ENCODE data around the gene CELA3B. TPM values are rescaled to one million over a fixed set of nuclear protein-coding genes. Genes with fewer than 3 reads are reported as not detected.
"Not testable (repeated sequence)": the region's sequence is repeated elsewhere in the genome, so short reads cannot be mapped to it uniquely, and the experiment has no call there.

Gene CELA3B
- total RNA-seq, 1 experiment from 2014 or later: not detected

DNA sequence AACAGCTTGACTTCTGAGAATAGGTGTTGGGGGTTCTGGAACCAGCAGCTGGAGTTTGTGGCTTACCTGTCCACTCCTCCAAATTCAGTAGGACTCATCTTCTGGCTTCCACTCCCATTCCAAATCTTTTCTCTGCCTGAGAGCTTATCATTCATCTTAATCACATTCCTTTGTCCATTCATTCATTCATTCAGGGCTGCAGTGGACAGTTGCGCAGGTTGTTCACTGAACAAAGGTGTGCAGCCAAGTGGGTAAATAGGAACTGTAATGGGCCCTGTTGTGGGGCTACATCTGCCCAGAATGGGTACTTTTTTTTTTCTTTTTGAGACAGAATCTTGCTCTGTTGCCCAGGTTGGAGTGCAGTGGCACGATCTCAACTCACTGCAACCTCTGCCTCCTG lies 36.3 kb upstream of the CELA3B start:
- H2AFZ ChIP-seq (ENCODE audit: low read length): no peak overlapping the region
- H3K9ac ChIP-seq (ENCODE audit: low read length): no peak overlapping the region
- H3K36me3 ChIP-seq (ENCODE audit: insufficient read depth, low read length): no peaks in the 10 kb centered on the region
- no peak overlapping the region for H3K4me2 ChIP-seq (ENCODE audit: low read depth, low read length, poor library complexity, severe bottlenecking)
- no peak overlapping the region for H3K27ac ChIP-seq (ENCODE audit: low read length)
- no peaks in the 10 kb centered on the region for H3K27me3 ChIP-seq (ENCODE audit: low read length)
- DNase-seq: no peak
- H4K20me1 ChIP-seq (ENCODE audit: insufficient read depth, low read depth, low read length): no peaks in the 10 kb centered on the region
- no peaks in the 10 kb centered on the region for H3K9me3 ChIP-seq (ENCODE audit: low read length)
- no peaks in the 10 kb centered on the region for H3K9me2 ChIP-seq (replicated peaks; ENCODE audit: insufficient read depth, low read length)
- H3K79me2 ChIP-seq (ENCODE audit: low read length): no peaks in the 10 kb centered on the region
- H3K4me3 ChIP-seq (ENCODE audit: low read length): no peak overlapping the region
- peaks cover 3% of the 10 kb centered on the region for H3K4me1 ChIP-seq (ENCODE audit: low read length)

DNA sequence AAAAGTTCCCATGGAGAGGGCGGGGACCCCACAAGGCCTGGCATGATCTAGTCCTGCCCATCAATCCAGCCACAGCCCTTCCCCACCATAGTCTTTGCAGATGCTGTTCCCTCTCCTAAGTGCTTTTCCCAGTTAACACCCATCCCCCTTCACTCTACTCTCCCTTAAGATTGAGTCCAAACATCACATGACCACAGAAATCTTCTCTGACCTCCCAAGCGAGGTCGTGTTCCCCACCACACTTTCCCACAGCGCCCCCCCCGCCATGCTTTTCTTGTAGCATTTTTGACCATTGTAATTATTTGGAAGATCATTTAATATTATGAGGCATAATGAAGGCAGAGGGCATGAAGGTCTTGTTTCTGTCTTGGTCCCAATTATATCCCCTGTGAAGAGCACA lies 35.5 kb upstream of the CELA3B start:
- Histone ChIP-seq H2AFZ (ENCODE audit: low read length) (no peak overlapping the region), H3K36me3 (ENCODE audit: insufficient read depth, low read length) (no peaks in the 10 kb centered on the region), H3K9me3 (ENCODE audit: low read length) (no peaks in the 10 kb centered on the region), H4K20me1 (ENCODE audit: insufficient read depth, low read depth, low read length) (no peaks in the 10 kb centered on the region), H3K9ac (ENCODE audit: low read length) (no peak overlapping the region), H3K27me3 (ENCODE audit: low read length) (no peaks in the 10 kb centered on the region), H3K4me3 (ENCODE audit: low read length) (no peak overlapping the region), H3K4me2 (ENCODE audit: low read depth, low read length, poor library complexity, severe bottlenecking) (no peak overlapping the region), H3K4me1 (ENCODE audit: low read length) (peaks cover 3% of the 10 kb centered on the region), H3K27ac (ENCODE audit: low read length) (no peak overlapping the region), H3K9me2 (replicated peaks; ENCODE audit: insufficient read depth, low read length) (no peaks in the 10 kb centered on the region), H3K79me2 (ENCODE audit: low read length) (no peaks in the 10 kb centered on the region)
- DNase-seq: no peak

DNA sequence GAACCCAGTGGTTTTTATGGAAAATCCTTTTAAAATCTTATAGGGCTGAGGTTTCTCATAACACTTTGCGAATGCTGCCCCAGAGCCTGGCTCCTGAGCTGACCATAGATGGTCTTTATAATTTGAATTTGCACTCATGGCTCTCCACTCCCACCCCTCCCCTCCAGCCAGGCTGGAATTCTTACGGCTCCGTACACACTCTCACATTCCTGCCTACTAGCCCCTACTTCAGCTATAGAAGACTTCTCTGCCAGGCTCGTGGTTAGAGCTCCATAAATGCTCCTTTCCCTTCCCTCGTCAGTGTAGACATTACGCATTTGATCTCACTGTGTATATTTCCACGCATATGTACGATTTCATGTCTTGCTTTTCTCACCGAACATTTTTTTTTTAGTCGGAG lies 34.4 kb upstream of the CELA3B start:
- Histone ChIP-seq H4K20me1 (ENCODE audit: insufficient read depth, low read depth, low read length) (no peaks in the 10 kb centered on the region), H3K36me3 (ENCODE audit: insufficient read depth, low read length) (no peaks in the 10 kb centered on the region), H3K4me1 (ENCODE audit: low read length) (peaks cover 3% of the 10 kb centered on the region), H3K9me3 (ENCODE audit: low read length) (no peaks in the 10 kb centered on the region), H2AFZ (ENCODE audit: low read length) (no peak overlapping the region), H3K9me2 (replicated peaks; ENCODE audit: insufficient read depth, low read length) (no peaks in the 10 kb centered on the region), H3K27ac (ENCODE audit: low read length) (no peak overlapping the region), H3K4me3 (ENCODE audit: low read length) (no peak overlapping the region), H3K9ac (ENCODE audit: low read length) (no peak overlapping the region), H3K27me3 (ENCODE audit: low read length) (no peaks in the 10 kb centered on the region), H3K79me2 (ENCODE audit: low read length) (no peaks in the 10 kb centered on the region), H3K4me2 (ENCODE audit: low read depth, low read length, poor library complexity, severe bottlenecking) (no peak overlapping the region)
- no peak for DNase-seq

DNA sequence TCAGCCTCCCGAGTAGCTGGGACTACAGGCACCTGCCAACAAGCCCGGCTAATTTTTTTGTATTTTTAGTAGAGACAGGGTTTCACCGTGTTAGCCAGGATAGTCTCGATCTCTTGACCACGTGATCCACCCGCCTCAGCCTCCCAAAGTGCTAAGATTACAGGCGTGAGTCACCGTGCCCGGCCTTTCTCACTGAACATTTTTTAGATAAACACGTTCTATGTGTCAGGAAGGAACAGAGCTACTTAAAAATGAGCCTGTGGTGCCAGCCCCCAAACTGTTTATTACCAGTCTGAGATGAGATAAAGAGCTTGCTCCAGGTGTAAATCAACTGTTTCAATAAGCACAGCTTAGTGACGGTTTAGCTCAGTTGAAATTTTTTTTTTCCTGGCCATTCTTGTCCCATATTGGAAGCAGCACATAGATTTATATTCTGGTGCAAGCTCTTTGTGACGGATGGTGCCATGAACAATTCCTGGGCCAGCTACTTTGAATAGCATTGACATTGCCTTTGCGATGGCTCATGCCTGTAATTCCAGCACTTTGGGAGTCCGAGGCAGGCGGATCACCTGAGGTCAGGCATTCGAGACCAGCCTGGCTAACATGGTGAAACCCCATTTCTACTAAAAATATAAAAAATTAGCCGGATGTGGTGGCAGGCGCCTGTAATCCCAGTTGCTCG lies 33.7 kb upstream of the CELA3B start:
- not testable (repeated sequence) for DNase-seq; H3K9ac ChIP-seq (ENCODE audit: low read length); H4K20me1 ChIP-seq (ENCODE audit: insufficient read depth, low read depth, low read length); H3K4me2 ChIP-seq (ENCODE audit: low read depth, low read length, poor library complexity, severe bottlenecking); H2AFZ ChIP-seq (ENCODE audit: low read length); H3K4me3 ChIP-seq (ENCODE audit: low read length); H3K27ac ChIP-seq (ENCODE audit: low read length); H3K9me3 ChIP-seq (ENCODE audit: low read length); H3K9me2 ChIP-seq (replicated peaks; ENCODE audit: insufficient read depth, low read length); H3K27me3 ChIP-seq (ENCODE audit: low read length); H3K79me2 ChIP-seq (ENCODE audit: low read length); H3K36me3 ChIP-seq (ENCODE audit: insufficient read depth, low read length); H3K4me1 ChIP-seq (ENCODE audit: low read length)

DNA sequence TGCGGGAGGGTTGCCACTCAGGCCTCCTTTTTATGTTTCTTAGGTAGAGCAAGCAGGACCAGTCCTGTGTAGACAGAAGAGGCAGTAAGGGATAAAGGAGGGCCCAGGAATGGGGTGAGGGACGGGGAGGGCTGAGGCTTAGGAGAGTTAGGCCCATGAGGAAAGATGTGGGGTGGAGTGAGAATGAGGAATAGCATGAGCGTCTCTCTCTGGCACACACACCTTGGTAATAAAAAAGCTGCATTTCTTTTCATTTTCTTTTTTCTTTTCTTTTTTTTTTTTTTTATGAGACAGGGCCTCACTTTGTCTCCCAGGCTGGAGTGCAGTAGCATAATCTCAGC lies 32.1 kb upstream of the CELA3B start:
- DNase-seq: no peak
- H3K27ac ChIP-seq (ENCODE audit: low read length): no peak overlapping the region
- H2AFZ ChIP-seq (ENCODE audit: low read length): no peak overlapping the region
- no peaks in the 10 kb centered on the region for H3K79me2 ChIP-seq (ENCODE audit: low read length)
- no peaks in the 10 kb centered on the region for H4K20me1 ChIP-seq (ENCODE audit: insufficient read depth, low read depth, low read length)
- H3K27me3 ChIP-seq (ENCODE audit: low read length): no peaks in the 10 kb centered on the region
- no peak overlapping the region for H3K4me2 ChIP-seq (ENCODE audit: low read depth, low read length, poor library complexity, severe bottlenecking)
- no peaks in the 10 kb centered on the region for H3K4me1 ChIP-seq (ENCODE audit: low read length)
- no peaks in the 10 kb centered on the region for H3K36me3 ChIP-seq (ENCODE audit: insufficient read depth, low read length)
- no peaks in the 10 kb centered on the region for H3K9me2 ChIP-seq (replicated peaks; ENCODE audit: insufficient read depth, low read length)
- no peak overlapping the region for H3K4me3 ChIP-seq (ENCODE audit: low read length)
- H3K9ac ChIP-seq (ENCODE audit: low read length): no peak overlapping the region
- no peaks in the 10 kb centered on the region for H3K9me3 ChIP-seq (ENCODE audit: low read length)

DNA sequence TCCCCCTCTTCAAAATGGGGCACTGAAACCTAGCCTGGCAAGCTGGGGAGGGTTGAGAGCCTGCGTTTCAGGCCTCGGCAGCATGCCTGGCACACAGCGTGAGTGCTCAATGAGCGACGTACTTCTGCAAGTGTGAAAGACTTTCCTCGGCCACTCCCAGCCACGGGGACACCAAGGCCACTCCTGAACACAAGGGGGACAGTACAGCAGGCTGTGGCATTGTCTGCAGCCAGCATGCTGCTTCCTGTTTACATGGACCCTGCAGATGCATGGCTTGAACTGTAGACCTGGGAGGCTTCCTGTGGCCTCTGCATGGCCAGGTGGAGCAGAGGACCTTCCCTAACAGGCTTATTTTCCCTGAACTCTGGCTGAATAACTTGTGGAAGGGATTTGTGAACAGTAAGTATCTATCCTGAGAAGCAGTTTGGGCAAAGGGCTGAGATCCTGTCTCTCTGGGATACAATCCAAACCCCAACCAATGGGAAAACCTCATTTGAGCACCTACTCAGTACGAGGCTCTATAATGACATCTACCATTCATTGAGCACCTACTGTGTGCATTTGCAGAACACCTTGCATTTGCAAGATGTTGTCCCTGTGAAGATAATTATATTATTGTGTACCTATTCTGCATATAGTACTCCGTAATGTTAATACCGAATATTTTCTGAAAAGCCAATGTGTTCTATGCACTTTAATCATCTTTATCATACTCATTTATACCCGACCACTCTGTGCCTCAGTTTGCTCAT lies 29.8 kb upstream of the CELA3B start:
- no peak overlapping the region for H2AFZ ChIP-seq (ENCODE audit: low read length)
- no peaks in the 10 kb centered on the region for H3K4me1 ChIP-seq (ENCODE audit: low read length)
- no peak for DNase-seq
- no peaks in the 10 kb centered on the region for H3K27me3 ChIP-seq (ENCODE audit: low read length)
- H3K9ac ChIP-seq (ENCODE audit: low read length): no peak overlapping the region
- H4K20me1 ChIP-seq (ENCODE audit: insufficient read depth, low read depth, low read length): no peaks in the 10 kb centered on the region
- no peak overlapping the region for H3K27ac ChIP-seq (ENCODE audit: low read length)
- no peaks in the 10 kb centered on the region for H3K79me2 ChIP-seq (ENCODE audit: low read length)
- no peaks in the 10 kb centered on the region for H3K9me2 ChIP-seq (replicated peaks; ENCODE audit: insufficient read depth, low read length)
- H3K4me3 ChIP-seq (ENCODE audit: low read length): no peak overlapping the region
- no peak overlapping the region for H3K4me2 ChIP-seq (ENCODE audit: low read depth, low read length, poor library complexity, severe bottlenecking)
- H3K9me3 ChIP-seq (ENCODE audit: low read length): no peaks in the 10 kb centered on the region
- H3K36me3 ChIP-seq (ENCODE audit: insufficient read depth, low read length): no peaks in the 10 kb centered on the region

DNA sequence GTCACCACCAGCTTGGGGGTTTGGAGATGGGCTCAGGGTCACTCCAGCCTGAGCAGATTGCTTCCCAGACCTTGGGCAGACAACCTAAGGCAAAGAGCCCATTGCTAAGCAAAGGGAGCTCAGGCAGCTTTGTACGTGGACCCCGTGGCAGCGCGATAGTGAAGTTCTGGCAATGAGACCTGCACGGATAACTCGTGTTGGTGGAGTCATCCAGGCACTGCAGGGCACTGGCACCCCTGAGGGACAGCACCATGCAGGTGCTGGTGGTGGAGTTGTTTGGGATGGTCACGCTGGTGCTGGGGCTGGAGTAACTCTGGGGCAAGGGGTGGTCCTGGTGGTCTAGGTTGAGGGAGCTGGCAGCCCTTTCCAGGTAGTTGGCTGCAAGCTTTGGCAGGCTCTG lies 26.1 kb upstream of the CELA3B start:
- Histone ChIP-seq H3K9ac (ENCODE audit: low read length) (no peak overlapping the region), H3K4me2 (ENCODE audit: low read depth, low read length, poor library complexity, severe bottlenecking) (no peak overlapping the region), H3K4me3 (ENCODE audit: low read length) (no peak overlapping the region), H3K27me3 (ENCODE audit: low read length) (no peaks in the 10 kb centered on the region), H3K4me1 (ENCODE audit: low read length) (no peaks in the 10 kb centered on the region), H4K20me1 (ENCODE audit: insufficient read depth, low read depth, low read length) (no peaks in the 10 kb centered on the region), H2AFZ (ENCODE audit: low read length) (no peak overlapping the region), H3K9me2 (replicated peaks; ENCODE audit: insufficient read depth, low read length) (no peaks in the 10 kb centered on the region), H3K79me2 (ENCODE audit: low read length) (no peaks in the 10 kb centered on the region), H3K36me3 (ENCODE audit: insufficient read depth, low read length) (no peaks in the 10 kb centered on the region), H3K27ac (ENCODE audit: low read length) (no peak overlapping the region), H3K9me3 (ENCODE audit: low read length) (no peaks in the 10 kb centered on the region)
- DNase-seq: no peak

DNA sequence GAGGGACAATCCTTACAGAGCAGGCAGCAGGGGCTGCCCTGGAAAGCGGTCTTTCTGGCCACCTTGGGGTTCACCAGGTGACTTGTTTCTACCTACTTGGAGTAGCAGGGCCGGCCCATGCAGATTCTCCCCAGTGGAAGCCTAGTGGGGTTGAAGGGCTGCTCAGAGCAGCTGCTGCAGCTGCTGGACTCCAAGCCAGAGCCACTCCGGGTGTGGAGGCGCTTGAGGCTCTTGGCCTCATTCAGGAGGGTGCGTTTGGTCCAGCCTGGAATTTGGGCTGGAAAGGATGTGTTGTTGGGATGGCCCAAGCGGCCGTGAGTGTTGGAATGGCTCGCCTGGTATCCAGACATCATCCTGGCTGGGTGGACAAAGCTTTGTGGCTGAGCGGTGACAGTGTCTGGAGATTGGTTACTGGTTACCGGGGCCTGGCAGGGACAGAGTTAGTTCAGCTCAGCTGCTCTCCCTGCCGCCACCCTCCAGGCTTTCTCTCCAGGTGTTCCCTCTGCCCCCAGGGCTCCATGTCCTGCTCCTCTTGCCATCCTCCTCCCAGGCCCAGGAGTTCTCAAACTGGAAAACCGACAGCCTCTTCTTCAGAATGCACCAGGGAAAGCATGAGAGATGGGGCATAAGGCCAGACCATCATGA lies 25.5 kb upstream of the CELA3B start:
- no peak overlapping the region for H3K4me2 ChIP-seq (ENCODE audit: low read depth, low read length, poor library complexity, severe bottlenecking)
- H3K9me2 ChIP-seq (replicated peaks; ENCODE audit: insufficient read depth, low read length): no peaks in the 10 kb centered on the region
- H4K20me1 ChIP-seq (ENCODE audit: insufficient read depth, low read depth, low read length): no peaks in the 10 kb centered on the region
- no peak overlapping the region for H3K27ac ChIP-seq (ENCODE audit: low read length)
- H3K36me3 ChIP-seq (ENCODE audit: insufficient read depth, low read length): no peaks in the 10 kb centered on the region
- no peak overlapping the region for H3K4me3 ChIP-seq (ENCODE audit: low read length)
- H3K9ac ChIP-seq (ENCODE audit: low read length): no peak overlapping the region
- no peaks in the 10 kb centered on the region for H3K79me2 ChIP-seq (ENCODE audit: low read length)
- no peak overlapping the region for H2AFZ ChIP-seq (ENCODE audit: low read length)
- no peaks in the 10 kb centered on the region for H3K27me3 ChIP-seq (ENCODE audit: low read length)
- H3K9me3 ChIP-seq (ENCODE audit: low read length): no peaks in the 10 kb centered on the region
- no peaks in the 10 kb centered on the region for H3K4me1 ChIP-seq (ENCODE audit: low read length)
- DNase-seq: no peak
